Activated CD4-positive, CD25-positive, alpha-beta regulatory T cell treated with anti-CD3 and anti-CD28 coated beads, Interleukin-2, amount 50 U/mL, for 24 hours (primary cell): Measurements from ENCODE around the gene PTPN23.

Experiments used
- ATAC-seq, 2 donors: fragments of 150-1000 bp; cut with Tn5 transposase; one replicate each; pipeline ENCODE4 v1.10.0; 2021; ENCODE audit warnings: mild to moderate bottlenecking in 1 of 2, moderate library complexity in 1 of 2

Gene PTPN23

GRCh38 chr3:47370887-47371697 lies 9.7 kb upstream of the PTPN23 start:
- peak in 1 of 2 donors; percentile 33 for ATAC-seq

GRCh38 chr3:47374587-47374986 lies 6.2 kb upstream of the PTPN23 start:
- no peak for ATAC-seq

GRCh38 chr3:47376393-47376792 lies 4.4 kb upstream of the PTPN23 start:
- no peak for ATAC-seq

GRCh38 chr3:47377186-47377585 lies 3.6 kb upstream of the PTPN23 start:
- ATAC-seq: no peak

GRCh38 chr3:47378869-47379268 lies 2.0 kb upstream of the PTPN23 start:
- no peak for ATAC-seq

- no peak for ATAC-seq
Measured at GRCh38 chr3:47379411-47379899, 1.4 kb upstream of the PTPN23 start.

GRCh38 chr3:47380026-47380600 lies 708 bp upstream of the PTPN23 start:
- no peak for ATAC-seq

- peak; percentile 57 to 59 for ATAC-seq
Measured at GRCh38 chr3:47381317-47382157, 716 bp downstream of the PTPN23 start.

GRCh38 chr3:47384425-47384824 lies 3.6 kb downstream of the PTPN23 start:
- ATAC-seq: no peak

GRCh38 chr3:47385007-47385406 lies 4.2 kb downstream of the PTPN23 start:
- ATAC-seq: no peak

GRCh38 chr3:47385796-47386195 lies 5.0 kb downstream of the PTPN23 start:
- ATAC-seq: no peak

GRCh38 chr3:47392933-47393332 lies 12.1 kb downstream of the PTPN23 start:
- ATAC-seq: no peak

- no peak for ATAC-seq
Measured at GRCh38 chr3:47394140-47394870, 13.5 kb downstream of the PTPN23 start.

- no peak for ATAC-seq
Measured at GRCh38 chr3:47394881-47395280, 14.1 kb downstream of the PTPN23 start.

GRCh38 chr3:47398228-47398627 lies 17.4 kb downstream of the PTPN23 start:
- ATAC-seq: no peak

- no peak for ATAC-seq
Measured at GRCh38 chr3:47399016-47399415, 18.2 kb downstream of the PTPN23 start.

- ATAC-seq: no peak
Measured at GRCh38 chr3:47399531-47400270, 18.9 kb downstream of the PTPN23 start.

- ATAC-seq: no peak
Measured at GRCh38 chr3:47404431-47404876, 23.6 kb downstream of the PTPN23 start.

GRCh38 chr3:47404955-47405790 lies 24.4 kb downstream of the PTPN23 start:
- no peak for ATAC-seq

GRCh38 chr3:47405820-47406761 lies 25.3 kb downstream of the PTPN23 start:
- ATAC-seq: no peak
